ENCODE data around the gene BMP8B.

Gene BMP8B

DNA sequence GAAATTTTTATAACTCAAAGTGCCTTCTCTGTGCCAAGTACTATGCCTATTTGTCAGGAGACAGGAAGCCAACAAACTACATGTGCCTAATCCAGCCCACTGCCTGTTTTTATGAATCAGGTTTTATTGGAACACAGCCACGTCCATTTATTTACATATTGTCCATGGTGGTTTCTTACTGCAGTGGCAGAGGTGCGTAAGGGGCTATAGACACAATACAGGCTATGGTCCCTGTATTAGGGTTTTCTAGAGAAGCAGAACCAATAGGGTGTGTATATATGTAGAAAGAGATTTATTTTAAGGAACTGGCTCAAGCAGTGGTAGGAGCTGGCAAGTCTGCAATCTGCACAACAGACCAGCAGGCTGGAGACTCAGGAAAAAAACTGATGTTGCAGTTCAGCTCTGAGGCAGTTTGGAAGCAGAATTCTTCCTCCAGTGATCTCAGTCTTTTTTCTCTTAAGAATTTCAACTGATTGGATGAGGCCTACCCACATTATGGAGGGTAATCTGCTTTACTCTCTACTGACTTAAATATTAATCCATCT, 34.6 kb downstream of the BMP8B start:
- Histone ChIP-seq H3K36me3 (ENCODE audit: low read depth) (peaks cover 71% of the 10 kb centered on the region), H3K9me3 (ENCODE audit: severe bottlenecking) (no peaks in the 10 kb centered on the region), H3K27ac (ENCODE audit: poor library complexity, severe bottlenecking) (no peak overlapping the region), H3K27me3 (ENCODE audit: insufficient read depth, poor library complexity, severe bottlenecking) (no peaks in the 10 kb centered on the region), H3K4me1 (ENCODE audit: insufficient read depth, poor library complexity, severe bottlenecking) (no peaks in the 10 kb centered on the region), H3K4me3 (ENCODE audit: severe bottlenecking) (no peak overlapping the region)
- TF ChIP-seq CTCF (IDR thresholded peaks at IDR 0.05; ENCODE audit: poor library complexity, severe bottlenecking) = no peak
- no peak for DNase-seq (ENCODE audit: low spot score)
- no peak for ATAC-seq (ENCODE audit: low read depth)

DNA sequence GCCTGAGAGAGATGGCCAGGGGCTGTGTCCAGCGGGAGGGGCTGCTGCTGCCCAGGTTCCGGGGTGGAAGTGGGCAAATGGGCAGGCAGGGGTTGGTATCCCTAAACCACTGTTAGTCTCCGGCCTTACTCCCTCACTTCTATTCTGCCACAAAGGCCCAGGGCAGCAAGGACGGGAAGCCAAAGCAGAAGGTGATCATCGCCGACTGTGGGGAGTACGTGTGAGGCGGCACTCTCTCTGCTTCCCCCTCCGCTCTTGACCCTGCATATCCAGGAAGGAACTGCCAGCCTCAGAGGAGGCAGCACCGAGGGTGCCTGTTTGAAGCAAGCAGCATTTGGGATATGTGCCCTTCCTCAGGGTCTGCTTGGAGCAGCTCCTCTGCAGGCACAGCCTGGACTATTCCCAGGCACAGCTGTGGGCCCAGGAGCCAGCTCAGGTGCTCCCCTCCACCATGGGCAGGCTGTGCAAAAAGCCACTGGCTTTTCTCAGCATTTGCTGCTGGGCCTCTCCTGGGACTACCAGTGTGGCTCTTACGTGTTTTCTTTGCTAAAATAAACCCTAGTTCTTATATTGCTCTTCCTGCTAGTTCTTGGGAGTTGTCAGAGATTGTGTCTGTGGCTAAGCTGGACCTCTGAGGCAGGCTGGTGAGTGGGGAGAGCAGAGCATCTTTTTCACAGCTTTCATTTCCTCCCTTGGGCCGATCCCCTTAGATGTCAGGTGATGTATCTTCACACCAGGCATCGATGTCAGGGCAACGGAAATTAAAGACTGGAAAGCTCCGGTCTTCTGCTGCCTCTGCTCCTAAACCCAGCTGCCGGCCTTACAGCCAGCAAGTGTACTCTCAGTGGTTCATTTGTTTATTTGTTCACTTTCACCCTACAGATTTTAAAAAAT, 35.3 kb downstream of the BMP8B start:
- H3K4me1 ChIP-seq (ENCODE audit: insufficient read depth, poor library complexity, severe bottlenecking) = no peaks in the 10 kb centered on the region
- H3K27me3 ChIP-seq (ENCODE audit: insufficient read depth, poor library complexity, severe bottlenecking) = no peaks in the 10 kb centered on the region
- ATAC-seq (ENCODE audit: low read depth) (no peak), DNase-seq (ENCODE audit: low spot score) (no peak)
- no peak overlapping the region for H3K4me3 ChIP-seq (ENCODE audit: severe bottlenecking)
- H3K27ac ChIP-seq (ENCODE audit: poor library complexity, severe bottlenecking) = no peak overlapping the region
- no peak for TF ChIP-seq CTCF (IDR thresholded peaks at IDR 0.05; ENCODE audit: poor library complexity, severe bottlenecking)
- no peaks in the 10 kb centered on the region for H3K9me3 ChIP-seq (ENCODE audit: severe bottlenecking)
- peaks cover 78% of the 10 kb centered on the region for H3K36me3 ChIP-seq (ENCODE audit: low read depth)

- no peaks in the 10 kb centered on the region for H3K9me3 ChIP-seq (ENCODE audit: severe bottlenecking)
- no peaks in the 10 kb centered on the region for H3K27me3 ChIP-seq (ENCODE audit: insufficient read depth, poor library complexity, severe bottlenecking)
- no peak overlapping the region for H3K27ac ChIP-seq (ENCODE audit: poor library complexity, severe bottlenecking)
- H3K36me3 ChIP-seq (ENCODE audit: low read depth) = peaks cover 83% of the 10 kb centered on the region
- ATAC-seq (ENCODE audit: low read depth) (no peak), DNase-seq (ENCODE audit: low spot score) (no peak)
- no peak overlapping the region for H3K4me3 ChIP-seq (ENCODE audit: severe bottlenecking)
- no peaks in the 10 kb centered on the region for H3K4me1 ChIP-seq (ENCODE audit: insufficient read depth, poor library complexity, severe bottlenecking)
- no peak for TF ChIP-seq CTCF (IDR thresholded peaks at IDR 0.05; ENCODE audit: poor library complexity, severe bottlenecking)
Measured at GRCh38 chr1:39752703-39753102, 36.0 kb downstream of the BMP8B start.

DNA sequence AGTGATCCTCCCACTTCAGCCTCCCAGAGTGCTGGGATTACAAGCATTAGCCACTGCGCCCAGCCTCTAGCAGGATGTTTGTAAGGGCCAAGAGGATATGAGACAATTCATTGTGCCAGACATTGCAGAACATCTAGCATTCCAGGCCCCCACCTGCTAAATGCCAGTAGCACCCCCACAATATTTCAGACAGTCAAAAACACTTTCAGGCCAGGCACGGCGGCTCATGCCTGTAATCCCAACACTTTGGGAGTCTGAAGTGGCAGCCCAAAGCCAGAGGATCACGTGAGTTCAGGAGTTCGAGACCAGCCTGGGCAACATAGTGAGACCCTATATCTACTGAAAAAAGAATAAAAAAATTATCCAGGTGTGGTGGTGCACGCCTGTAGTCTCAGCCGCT, 37.1 kb downstream of the BMP8B start:
- Histone ChIP-seq H3K4me1 (ENCODE audit: insufficient read depth, poor library complexity, severe bottlenecking) (no peaks in the 10 kb centered on the region), H3K36me3 (ENCODE audit: low read depth) (peaks cover 88% of the 10 kb centered on the region), H3K4me3 (ENCODE audit: severe bottlenecking) (no peak overlapping the region), H3K9me3 (ENCODE audit: severe bottlenecking) (no peaks in the 10 kb centered on the region), H3K27me3 (ENCODE audit: insufficient read depth, poor library complexity, severe bottlenecking) (no peaks in the 10 kb centered on the region), H3K27ac (ENCODE audit: poor library complexity, severe bottlenecking) (no peak overlapping the region)
- TF ChIP-seq CTCF (IDR thresholded peaks at IDR 0.05; ENCODE audit: poor library complexity, severe bottlenecking) = no peak
- no peak for ATAC-seq (ENCODE audit: low read depth)
- no peak for DNase-seq (ENCODE audit: low spot score)
